ENCODE results near the gene PRKG2.

The PRKG2 gene

DNA sequence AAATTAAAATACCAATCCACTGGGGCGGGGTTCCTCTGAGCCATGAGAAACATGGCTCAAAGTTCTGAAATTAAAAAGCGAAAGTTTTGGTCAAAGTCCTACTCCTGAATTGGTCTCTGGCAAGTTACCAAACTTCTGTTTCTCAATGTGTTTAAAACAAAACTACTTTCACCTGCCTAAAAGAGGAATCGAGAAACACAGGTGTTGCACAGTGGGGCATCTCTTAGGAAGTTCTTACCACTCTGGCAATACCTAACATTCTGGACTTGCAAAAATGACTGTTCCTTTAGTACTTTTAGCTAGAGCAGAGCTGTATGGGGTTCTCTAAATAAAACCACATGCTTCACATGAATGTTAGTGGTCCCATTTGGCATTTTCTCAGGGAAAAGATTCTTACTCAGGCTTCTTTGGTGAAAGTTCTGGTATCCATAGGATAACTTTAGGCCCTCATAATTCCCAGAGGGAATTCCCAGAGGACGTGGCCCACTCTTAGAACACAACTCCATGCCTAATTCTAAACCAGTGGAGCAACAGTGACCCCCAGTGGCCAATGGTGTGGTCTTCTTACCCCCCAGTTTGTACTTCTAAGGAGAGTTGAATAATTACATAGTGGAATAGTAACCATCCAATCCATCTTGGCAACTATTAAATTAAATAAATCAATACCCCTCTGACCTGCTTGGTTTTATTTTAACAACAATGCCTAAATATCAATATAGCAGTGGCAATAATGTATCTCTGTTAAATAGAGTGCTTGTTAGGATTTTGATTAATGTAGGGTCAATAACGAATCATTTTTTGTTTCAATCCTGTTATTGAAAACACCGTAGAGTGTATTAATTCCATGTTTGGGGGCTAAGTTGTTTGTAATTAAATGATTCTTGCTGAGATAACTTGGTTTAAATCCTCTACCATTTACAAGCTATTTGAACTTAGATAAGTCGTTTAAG, 162.6 kb downstream of the PRKG2 start:
- H3K9ac ChIP-seq = no peak overlapping the region
- H3K27ac ChIP-seq = no peak overlapping the region
- no peak overlapping the region for H2AFZ ChIP-seq
- H3K4me2 ChIP-seq (ENCODE audit: low read length) = no peak overlapping the region
- H3K79me2 ChIP-seq = no peaks in the 10 kb centered on the region
- no peaks in the 10 kb centered on the region for H3K4me1 ChIP-seq
- H3K4me3 ChIP-seq (ENCODE audit: low read depth, low read length) = no peak overlapping the region
- H3K27me3 ChIP-seq (ENCODE audit: control insufficient read depth, insufficient read depth, low read length) = no peaks in the 10 kb centered on the region
- H3K9me3 ChIP-seq (ENCODE audit: control insufficient read depth, low read length) = no peaks in the 10 kb centered on the region
- H3K36me3 ChIP-seq (ENCODE audit: control insufficient read depth, insufficient read depth, low read length) = no peaks in the 10 kb centered on the region
- TF ChIP-seq, protein P1, sequence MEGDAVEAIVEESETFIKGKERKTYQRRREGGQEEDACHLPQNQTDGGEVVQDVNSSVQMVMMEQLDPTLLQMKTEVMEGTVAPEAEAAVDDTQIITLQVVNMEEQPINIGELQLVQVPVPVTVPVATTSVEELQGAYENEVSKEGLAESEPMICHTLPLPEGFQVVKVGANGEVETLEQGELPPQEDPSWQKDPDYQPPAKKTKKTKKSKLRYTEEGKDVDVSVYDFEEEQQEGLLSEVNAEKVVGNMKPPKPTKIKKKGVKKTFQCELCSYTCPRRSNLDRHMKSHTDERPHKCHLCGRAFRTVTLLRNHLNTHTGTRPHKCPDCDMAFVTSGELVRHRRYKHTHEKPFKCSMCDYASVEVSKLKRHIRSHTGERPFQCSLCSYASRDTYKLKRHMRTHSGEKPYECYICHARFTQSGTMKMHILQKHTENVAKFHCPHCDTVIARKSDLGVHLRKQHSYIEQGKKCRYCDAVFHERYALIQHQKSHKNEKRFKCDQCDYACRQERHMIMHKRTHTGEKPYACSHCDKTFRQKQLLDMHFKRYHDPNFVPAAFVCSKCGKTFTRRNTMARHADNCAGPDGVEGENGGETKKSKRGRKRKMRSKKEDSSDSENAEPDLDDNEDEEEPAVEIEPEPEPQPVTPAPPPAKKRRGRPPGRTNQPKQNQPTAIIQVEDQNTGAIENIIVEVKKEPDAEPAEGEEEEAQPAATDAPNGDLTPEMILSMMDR (IDR thresholded peaks at IDR 0.05) = no peak

DNA sequence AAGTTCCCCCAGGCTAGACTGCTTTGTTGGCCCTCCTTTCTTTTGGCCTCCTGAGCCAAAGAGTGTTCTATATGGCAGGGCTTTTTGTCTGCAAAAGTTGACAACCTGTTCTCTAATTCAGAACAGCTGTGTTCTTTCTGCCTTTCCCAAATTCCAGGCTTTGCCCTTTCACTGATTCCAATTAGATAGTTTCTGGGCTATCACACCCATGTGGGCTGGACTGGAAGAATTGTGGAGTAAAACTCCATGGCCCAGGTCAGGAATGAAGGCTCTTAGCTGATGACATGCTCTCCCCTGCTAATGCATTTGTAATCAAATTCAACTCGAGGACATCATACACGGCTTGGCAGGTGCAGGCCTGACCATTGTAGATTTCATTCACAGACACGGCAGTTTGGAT, 165.1 kb downstream of the PRKG2 start:
- H3K9ac ChIP-seq = no peak overlapping the region
- no peaks in the 10 kb centered on the region for H3K36me3 ChIP-seq (ENCODE audit: control insufficient read depth, insufficient read depth, low read length)
- H3K4me2 ChIP-seq (ENCODE audit: low read length) = no peak overlapping the region

DNA sequence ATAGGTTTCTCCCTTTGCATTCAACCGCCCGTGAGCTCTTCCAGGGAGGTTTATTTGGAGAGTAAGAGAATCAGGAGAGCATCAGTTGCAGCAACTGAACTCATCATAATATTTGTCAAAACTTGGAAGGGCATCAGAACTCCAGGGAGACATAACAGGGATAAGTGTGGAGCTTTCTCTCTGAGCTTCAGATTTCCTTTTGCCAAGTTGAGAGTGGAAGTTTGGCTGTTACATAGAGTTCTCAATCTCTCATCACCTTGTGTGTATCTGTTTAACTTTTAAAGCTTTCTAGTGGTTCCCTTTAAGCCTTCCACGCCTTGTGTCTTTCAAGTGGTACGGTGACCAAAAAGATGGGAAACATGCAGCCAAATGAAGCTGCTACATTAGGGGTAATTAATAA, 165.7 kb downstream of the PRKG2 start:
- H3K4me2 ChIP-seq (ENCODE audit: low read length) = no peak overlapping the region
- no peak overlapping the region for H3K27ac ChIP-seq
- TF ChIP-seq, protein P1 (IDR thresholded peaks at IDR 0.05) = no peak
- no peaks in the 10 kb centered on the region for H3K9me3 ChIP-seq (ENCODE audit: control insufficient read depth, low read length)
- H3K27me3 ChIP-seq (ENCODE audit: control insufficient read depth, insufficient read depth, low read length) = no peaks in the 10 kb centered on the region
- no peaks in the 10 kb centered on the region for H3K79me2 ChIP-seq
- no peaks in the 10 kb centered on the region for H3K4me1 ChIP-seq
- no peaks in the 10 kb centered on the region for H3K36me3 ChIP-seq (ENCODE audit: control insufficient read depth, insufficient read depth, low read length)
- H3K9ac ChIP-seq = no peak overlapping the region
- H2AFZ ChIP-seq = no peak overlapping the region
- no peak overlapping the region for H3K4me3 ChIP-seq (ENCODE audit: low read depth, low read length)

More for the DNA sequence above, 165.1 kb downstream of the PRKG2 start:
- Histone ChIP-seq H3K4me3 (ENCODE audit: low read depth, low read length) (no peak overlapping the region), H2AFZ (no peak overlapping the region), H3K9me3 (ENCODE audit: control insufficient read depth, low read length) (no peaks in the 10 kb centered on the region), H3K4me1 (no peaks in the 10 kb centered on the region), H3K27ac (no peak overlapping the region), H3K27me3 (ENCODE audit: control insufficient read depth, insufficient read depth, low read length) (no peaks in the 10 kb centered on the region), H3K79me2 (no peaks in the 10 kb centered on the region)
- TF ChIP-seq, protein P1 (IDR thresholded peaks at IDR 0.05) = no peak

DNA sequence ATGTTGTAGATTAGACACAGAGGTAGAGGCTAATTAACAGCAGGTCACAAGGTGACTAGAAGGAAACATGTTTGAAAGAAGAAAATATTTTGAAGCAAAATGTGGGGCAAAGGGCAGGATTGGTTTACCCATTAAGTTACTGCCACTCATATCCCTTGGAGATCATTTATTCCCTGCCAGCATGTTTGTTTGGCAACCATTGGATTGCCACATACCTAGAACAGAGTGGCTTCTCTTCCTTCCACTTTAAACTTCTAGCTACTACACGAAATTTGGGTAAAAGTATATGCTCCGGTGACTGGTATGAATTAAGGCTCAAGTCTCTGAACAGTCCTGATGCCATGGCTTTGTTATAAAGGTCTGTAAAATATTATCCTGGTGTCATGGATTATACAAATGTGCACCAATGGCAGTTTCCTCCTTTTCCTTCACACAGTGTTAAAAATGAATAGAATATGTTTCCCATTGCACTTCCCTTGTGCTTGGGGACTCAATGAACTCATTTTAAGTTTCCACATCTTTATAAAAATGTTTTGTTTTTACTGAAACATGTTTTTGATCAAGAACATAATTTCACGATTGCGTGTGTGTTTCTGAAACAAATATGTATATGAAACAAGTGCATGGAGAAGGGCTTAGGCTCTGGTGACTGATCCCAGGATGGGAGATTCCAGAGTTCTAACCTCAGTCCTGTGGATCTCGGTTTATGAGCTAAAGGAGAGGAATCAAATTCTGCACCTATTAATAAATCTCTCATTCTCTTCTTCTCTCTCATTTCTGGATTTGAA, 172.2 kb downstream of the PRKG2 start:
- Histone ChIP-seq H3K79me2 (no peaks in the 10 kb centered on the region), H3K27ac (no peak overlapping the region), H3K9me3 (ENCODE audit: control insufficient read depth, low read length) (no peaks in the 10 kb centered on the region), H3K4me1 (no peaks in the 10 kb centered on the region), H2AFZ (no peak overlapping the region), H3K4me3 (ENCODE audit: low read depth, low read length) (no peak overlapping the region), H3K9ac (no peak overlapping the region), H3K36me3 (ENCODE audit: control insufficient read depth, insufficient read depth, low read length) (no peaks in the 10 kb centered on the region), H3K4me2 (ENCODE audit: low read length) (no peak overlapping the region), H3K27me3 (ENCODE audit: control insufficient read depth, insufficient read depth, low read length) (no peaks in the 10 kb centered on the region)
- TF ChIP-seq, protein P1 (IDR thresholded peaks at IDR 0.05) = no peak
